GM19328 (cell line): ENCODE data around the gene WDR49.

Experiments used
- ATAC-seq: cut with Tn5 transposase; IDR thresholded peaks from one replicate; pipeline ENCODE4 v1.9.1; 2021; ENCODE audit warnings: mild to moderate bottlenecking, moderate library complexity; ENCODE audit not compliant: unreplicated experiment

Gene WDR49

GRCh38 chr3:167491621-167492020 is 162.1 kb downstream of the WDR49 start:
- ATAC-seq, result no peak

- no peak for ATAC-seq
These were observed 164.2 kb downstream of the WDR49 start for GRCh38 chr3:167489571-167489970.

GRCh38 chr3:167487556-167487955 is 166.2 kb downstream of the WDR49 start:
- no peak for ATAC-seq

GRCh38 chr3:167484551-167484950 is 169.2 kb downstream of the WDR49 start:
- ATAC-seq, result no peak

- no peak for ATAC-seq
These were observed 169.8 kb downstream of the WDR49 start for GRCh38 chr3:167483708-167484475.

- no peak for ATAC-seq
These were observed 172.6 kb downstream of the WDR49 start for GRCh38 chr3:167481164-167481563.

GRCh38 chr3:167480748-167481147 is 173.0 kb downstream of the WDR49 start:
- no peak for ATAC-seq

GRCh38 chr3:167473863-167474262 is 179.9 kb downstream of the WDR49 start, which contains the start of gene SERPINI2:
SERPINI2 (minus strand) TSS chr3:167474042; CDS start chr3:167471834, 2,208 bp downstream.
- no peak for ATAC-seq

- no peak for ATAC-seq
These were observed 184.4 kb downstream of the WDR49 start for GRCh38 chr3:167469381-167469780.

- ATAC-seq, result no peak
These were observed 185.7 kb downstream of the WDR49 start for GRCh38 chr3:167467848-167468611.

GRCh38 chr3:167466966-167467365 is 186.8 kb downstream of the WDR49 start:
- ATAC-seq, result no peak

GRCh38 chr3:167456157-167456799 is 197.5 kb downstream of the WDR49 start:
- ATAC-seq, result no peak

GRCh38 chr3:167453815-167454214 is 199.9 kb downstream of the WDR49 start:
- no peak for ATAC-seq

- no peak for ATAC-seq
These were observed 202.5 kb downstream of the WDR49 start for GRCh38 chr3:167451282-167451681.

GRCh38 chr3:167450675-167451074 is 203.1 kb downstream of the WDR49 start:
- no peak for ATAC-seq

GRCh38 chr3:167450195-167450594 is 203.5 kb downstream of the WDR49 start:
- no peak for ATAC-seq

GRCh38 chr3:167445491-167445890 is 208.3 kb downstream of the WDR49 start:
- ATAC-seq, result no peak

GRCh38 chr3:167441256-167441655 is 212.5 kb downstream of the WDR49 start:
- ATAC-seq, result no peak

- no peak for ATAC-seq
These were observed 216.2 kb downstream of the WDR49 start for GRCh38 chr3:167437428-167438139.
